ENCODE results near the gene OR2T8.

The OR2T8 gene

GRCh38 chr1:247919952-247920351, at the start of gene OR2T8:
Gene OR2T8, plus strand, starts transcription at chr1:247920252. Its CDS starts 766 bp downstream, at chr1:247921018.
- DNase-seq: no peak
- Mint-ChIP-seq H3K4me1 (peaks cover 0 to 2% of the 10 kb centered on the region in 2 donors), H3K27ac (no peak within 1 kb of the TSS), H3K36me3 (no peaks in the 10 kb centered on the region), H3K4me3 (no peak within 1 kb of the TSS), H3K27me3 (no peaks in the 10 kb centered on the region), H3K9me3 (no peaks in the 10 kb centered on the region)
- ATAC-seq (replicated peaks): no peak

GRCh38 chr1:247883346-247883745, 36.7 kb upstream of the OR2T8 start:
- no peak overlapping the region for H3K27ac Mint-ChIP-seq

GRCh38 chr1:247884797-247885413, 35.1 kb upstream of the OR2T8 start:
- no peak for DNase-seq
- ATAC-seq (replicated peaks): no peak
- Mint-ChIP-seq H3K27ac (no peak overlapping the region), H3K27me3 (no peaks in the 10 kb centered on the region), H3K9me3 (no peaks in the 10 kb centered on the region), H3K4me1 (no peaks in the 10 kb centered on the region), H3K36me3 (no peaks in the 10 kb centered on the region), H3K4me3 (no peak overlapping the region)

More at GRCh38 chr1:247883346-247883745, 36.7 kb upstream of the OR2T8 start:
- no peaks in the 10 kb centered on the region for H3K9me3 Mint-ChIP-seq
- no peaks in the 10 kb centered on the region for H3K4me1 Mint-ChIP-seq
- no peaks in the 10 kb centered on the region for H3K27me3 Mint-ChIP-seq
- no peak overlapping the region for H3K4me3 Mint-ChIP-seq
- ATAC-seq (replicated peaks) (no peak), DNase-seq (no peak)
- H3K36me3 Mint-ChIP-seq: no peaks in the 10 kb centered on the region

GRCh38 chr1:247895163-247895637, 24.9 kb upstream of the OR2T8 start, which contains the start of gene OR2W3:
Gene OR2W3, plus strand, starts transcription at chr1:247895587. Its CDS starts 0 bp downstream, at chr1:247895587.
- H3K36me3 Mint-ChIP-seq: peaks cover 0 to 10% of the 10 kb centered on the region in 2 donors
- ATAC-seq (replicated peaks) (no peak), DNase-seq (no peak)
- no peaks in the 10 kb centered on the region for H3K4me1 Mint-ChIP-seq
- H3K27ac Mint-ChIP-seq: no peak within 1 kb of the TSS
- H3K27me3 Mint-ChIP-seq: no peaks in the 10 kb centered on the region
- H3K9me3 Mint-ChIP-seq: peaks cover 0 to 7% of the 10 kb centered on the region in 2 donors
- H3K4me3 Mint-ChIP-seq: no peak within 1 kb of the TSS

GRCh38 chr1:247895976-247896375, 24.1 kb upstream of the OR2T8 start:
- ATAC-seq (replicated peaks) (no peak), DNase-seq (no peak)
- Mint-ChIP-seq H3K27me3 (no peaks in the 10 kb centered on the region), H3K36me3 (peaks cover 0 to 10% of the 10 kb centered on the region in 2 donors), H3K9me3 (peaks cover 0 to 7% of the 10 kb centered on the region in 2 donors), H3K4me3 (no peak overlapping the region), H3K4me1 (no peaks in the 10 kb centered on the region), H3K27ac (no peak overlapping the region)

- Mint-ChIP-seq H3K27ac (no peak overlapping the region), H3K27me3 (no peaks in the 10 kb centered on the region), H3K4me3 (no peak overlapping the region), H3K36me3 (peaks cover 4 to 5% of the 10 kb centered on the region in 2 donors), H3K9me3 (peaks cover 13 to 16% of the 10 kb centered on the region in 2 donors), H3K4me1 (peaks cover 12 to 29% of the 10 kb centered on the region in 2 donors)
- DNase-seq (no peak), ATAC-seq (replicated peaks) (no peak)
These were observed 15.9 kb upstream of the OR2T8 start for GRCh38 chr1:247904122-247904521.

GRCh38 chr1:247905181-247905580, 14.9 kb upstream of the OR2T8 start:
- DNase-seq: no peak
- Mint-ChIP-seq H3K4me1 (peaks cover 12 to 29% of the 10 kb centered on the region in 2 donors), H3K27me3 (no peaks in the 10 kb centered on the region), H3K36me3 (peaks cover 4 to 5% of the 10 kb centered on the region in 2 donors), H3K4me3 (no peak overlapping the region), H3K9me3 (peaks cover 13 to 16% of the 10 kb centered on the region in 2 donors), H3K27ac (no peak overlapping the region)
- no peak for ATAC-seq (replicated peaks)

GRCh38 chr1:247905910-247906503, 14.0 kb upstream of the OR2T8 start:
- peaks cover 13 to 16% of the 10 kb centered on the region in 2 donors for H3K9me3 Mint-ChIP-seq
- H3K27ac Mint-ChIP-seq: peak overlapping the region; percentile 37
- DNase-seq (no peak), ATAC-seq (replicated peaks) (peak; percentile 39 to 41)
- H3K4me3 Mint-ChIP-seq: peak overlapping the region; percentile 80 to 83
- no peaks in the 10 kb centered on the region for H3K27me3 Mint-ChIP-seq
- H3K4me1 Mint-ChIP-seq: peaks cover 12 to 29% of the 10 kb centered on the region in 2 donors
- peaks cover 4 to 5% of the 10 kb centered on the region in 2 donors for H3K36me3 Mint-ChIP-seq

GRCh38 chr1:247906504-247907047, 13.5 kb upstream of the OR2T8 start:
- peaks cover 4 to 5% of the 10 kb centered on the region in 2 donors for H3K36me3 Mint-ChIP-seq
- H3K27me3 Mint-ChIP-seq: no peaks in the 10 kb centered on the region
- peaks cover 13 to 16% of the 10 kb centered on the region in 2 donors for H3K9me3 Mint-ChIP-seq
- peaks cover 12 to 29% of the 10 kb centered on the region in 2 donors for H3K4me1 Mint-ChIP-seq
- H3K4me3 Mint-ChIP-seq: peak overlapping the region; percentile 80 to 83
- DNase-seq: no peak
- ATAC-seq (replicated peaks): peak; percentile 60 to 64
- peak overlapping the region; percentile 37 for H3K27ac Mint-ChIP-seq

- no peak overlapping the region for H3K27ac Mint-ChIP-seq
These were observed 11.3 kb upstream of the OR2T8 start for GRCh38 chr1:247908766-247909165.

GRCh38 chr1:247913786-247914185, 6.3 kb upstream of the OR2T8 start:
- Mint-ChIP-seq H3K9me3 (no peaks in the 10 kb centered on the region), H3K4me1 (no peaks in the 10 kb centered on the region), H3K27me3 (no peaks in the 10 kb centered on the region), H3K27ac (no peak overlapping the region), H3K36me3 (no peaks in the 10 kb centered on the region), H3K4me3 (no peak overlapping the region)
- DNase-seq (no peak), ATAC-seq (replicated peaks) (no peak)

More at GRCh38 chr1:247908766-247909165, 11.3 kb upstream of the OR2T8 start:
- Mint-ChIP-seq H3K4me1 (peaks cover 12 to 29% of the 10 kb centered on the region in 2 donors), H3K4me3 (no peak overlapping the region), H3K27me3 (no peaks in the 10 kb centered on the region), H3K36me3 (peaks cover 4 to 5% of the 10 kb centered on the region in 2 donors), H3K9me3 (peaks cover 9 to 16% of the 10 kb centered on the region in 2 donors)
- DNase-seq: no peak
- no peak for ATAC-seq (replicated peaks)

- H3K27ac Mint-ChIP-seq: no peak overlapping the region
- ATAC-seq (replicated peaks): no peak
- no peaks in the 10 kb centered on the region for H3K36me3 Mint-ChIP-seq
- no peaks in the 10 kb centered on the region for H3K27me3 Mint-ChIP-seq
- H3K4me1 Mint-ChIP-seq: no peaks in the 10 kb centered on the region
- no peak overlapping the region for H3K4me3 Mint-ChIP-seq
- H3K9me3 Mint-ChIP-seq: no peaks in the 10 kb centered on the region
- no peak for DNase-seq
These were observed 5.0 kb upstream of the OR2T8 start for GRCh38 chr1:247914941-247915662.

GRCh38 chr1:247923941-247924340, 3.9 kb downstream of the OR2T8 start:
- DNase-seq (no peak), ATAC-seq (replicated peaks) (no peak)
- Mint-ChIP-seq H3K4me1 (peaks cover 0 to 2% of the 10 kb centered on the region in 2 donors), H3K4me3 (no peak overlapping the region), H3K27me3 (no peaks in the 10 kb centered on the region), H3K9me3 (no peaks in the 10 kb centered on the region), H3K36me3 (no peaks in the 10 kb centered on the region), H3K27ac (no peak overlapping the region)

GRCh38 chr1:247924868-247925267, 4.8 kb downstream of the OR2T8 start, which contains the start of gene OR2AJ1:
Gene OR2AJ1, plus strand, starts transcription at chr1:247924889. Its CDS starts 8,880 bp downstream, at chr1:247933769.
- ATAC-seq (replicated peaks) (no peak), DNase-seq (no peak)
- Mint-ChIP-seq H3K27ac (no peak within 1 kb of the TSS), H3K27me3 (no peaks in the 10 kb centered on the region), H3K36me3 (no peaks in the 10 kb centered on the region), H3K4me3 (no peak within 1 kb of the TSS), H3K4me1 (peaks cover 0 to 2% of the 10 kb centered on the region in 2 donors), H3K9me3 (no peaks in the 10 kb centered on the region)
